Epithelial cell of proximal tubule (primary cell): ENCODE results near the gene FTL. TPM values are rescaled to one million over a fixed set of nuclear protein-coding genes. Genes with fewer than 3 reads are reported as not detected.

Experiments used
- DNase-seq: peaks from one replicate; pipeline ENCODE4 v3.0.0-alpha.2; 2011; ENCODE audit warnings: low read depth
- H3K4me3 ChIP-seq: 2 replicates; pipeline ENCODE4 v1.5.1; 2011; ENCODE audit warnings: low read depth, mild to moderate bottlenecking, low read length
- total RNA-seq: library from RNA; depleted of rRNA; stranded (reverse); fragments of >200 nt; gene quantifications from 2 replicates; pipeline ENCODE4 v1.2.3, GENCODE V29; 2015
- TF ChIP-seq, protein P1 (sequence below): conservative IDR thresholded peaks from 2 replicates; pipeline ENCODE4 v1.5.1; 2012; ENCODE audit warnings: low read depth, mild to moderate bottlenecking, low read length

Gene FTL
- total RNA-seq, 1 donor from 2014 or later, result 2,420 TPM

DNA sequence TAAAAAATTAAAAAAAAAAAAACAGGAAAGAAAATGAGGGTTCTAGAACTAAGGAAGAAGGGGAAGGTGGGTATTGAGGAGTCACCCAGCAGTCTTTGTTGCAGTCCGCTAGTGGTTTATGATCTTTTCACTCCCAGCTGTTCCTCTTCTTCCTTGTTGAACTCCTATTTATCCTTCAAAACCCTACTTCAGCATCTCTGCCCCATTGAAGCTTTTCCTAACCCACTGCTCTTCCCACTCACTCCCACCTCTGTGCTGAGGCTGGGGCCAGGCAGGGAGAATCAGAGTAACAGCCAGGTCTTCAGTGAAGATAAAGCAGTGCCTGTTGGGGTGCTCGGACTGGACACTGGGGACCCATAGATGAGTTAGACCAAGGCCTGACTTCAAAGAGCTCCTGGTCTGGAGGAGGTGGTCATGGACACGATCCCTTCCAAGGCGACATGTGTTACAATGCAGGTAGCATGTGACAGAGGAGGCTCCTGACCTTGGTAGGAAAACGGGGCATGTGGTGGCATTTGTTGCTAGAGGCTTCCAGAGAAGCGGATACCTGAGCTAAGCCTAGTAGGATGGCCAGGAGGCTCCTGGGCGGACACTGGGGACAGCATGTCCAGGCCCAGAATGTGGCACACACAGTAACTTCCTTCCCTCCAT, 40.0 kb downstream of the FTL start:
- no peak for DNase-seq
- no peak overlapping the region for H3K4me3 ChIP-seq
- TF ChIP-seq, protein P1, sequence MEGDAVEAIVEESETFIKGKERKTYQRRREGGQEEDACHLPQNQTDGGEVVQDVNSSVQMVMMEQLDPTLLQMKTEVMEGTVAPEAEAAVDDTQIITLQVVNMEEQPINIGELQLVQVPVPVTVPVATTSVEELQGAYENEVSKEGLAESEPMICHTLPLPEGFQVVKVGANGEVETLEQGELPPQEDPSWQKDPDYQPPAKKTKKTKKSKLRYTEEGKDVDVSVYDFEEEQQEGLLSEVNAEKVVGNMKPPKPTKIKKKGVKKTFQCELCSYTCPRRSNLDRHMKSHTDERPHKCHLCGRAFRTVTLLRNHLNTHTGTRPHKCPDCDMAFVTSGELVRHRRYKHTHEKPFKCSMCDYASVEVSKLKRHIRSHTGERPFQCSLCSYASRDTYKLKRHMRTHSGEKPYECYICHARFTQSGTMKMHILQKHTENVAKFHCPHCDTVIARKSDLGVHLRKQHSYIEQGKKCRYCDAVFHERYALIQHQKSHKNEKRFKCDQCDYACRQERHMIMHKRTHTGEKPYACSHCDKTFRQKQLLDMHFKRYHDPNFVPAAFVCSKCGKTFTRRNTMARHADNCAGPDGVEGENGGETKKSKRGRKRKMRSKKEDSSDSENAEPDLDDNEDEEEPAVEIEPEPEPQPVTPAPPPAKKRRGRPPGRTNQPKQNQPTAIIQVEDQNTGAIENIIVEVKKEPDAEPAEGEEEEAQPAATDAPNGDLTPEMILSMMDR, result no peak

DNA sequence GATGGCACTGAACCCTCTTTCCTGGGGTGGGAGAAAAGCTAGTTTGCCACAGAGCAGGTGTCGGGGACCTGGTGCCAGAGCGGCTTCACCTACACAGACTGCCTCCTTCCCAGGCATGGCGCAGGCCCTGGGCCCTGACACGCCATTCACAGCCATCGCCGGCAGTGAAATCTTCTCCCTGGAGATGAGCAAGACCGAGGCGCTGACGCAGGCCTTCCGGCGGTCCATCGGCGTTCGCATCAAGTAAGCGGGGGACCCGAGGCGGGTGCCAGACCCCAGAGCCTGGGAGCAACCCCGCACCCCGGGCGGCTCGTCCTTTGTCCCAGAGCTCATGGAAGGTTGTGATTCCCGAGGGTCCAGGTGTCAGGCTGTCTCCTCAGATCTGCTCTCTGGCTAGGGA, 41.8 kb downstream of the FTL start:
- H3K4me3 ChIP-seq, result no peak overlapping the region
- TF ChIP-seq, protein P1, result no peak
- DNase-seq, result no peak

DNA sequence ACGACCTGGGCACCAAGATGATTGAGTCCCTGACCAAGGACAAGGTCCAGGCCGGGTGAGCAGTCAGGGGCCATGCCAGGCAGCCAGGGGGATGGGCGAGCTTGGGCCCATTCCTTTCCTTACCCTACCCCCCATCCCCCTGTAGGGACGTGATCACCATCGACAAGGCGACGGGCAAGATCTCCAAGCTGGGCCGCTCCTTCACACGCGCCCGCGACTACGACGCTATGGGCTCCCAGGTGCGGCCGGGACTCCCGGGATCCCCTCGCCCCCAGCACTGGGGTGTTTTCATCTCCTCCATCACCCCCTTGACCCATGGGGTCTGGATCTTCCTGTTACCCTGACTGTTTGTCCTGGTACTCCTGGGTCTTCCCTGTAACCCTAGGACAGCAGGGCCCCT, 44.7 kb downstream of the FTL start:
- DNase-seq, result no peak
- TF ChIP-seq, protein P1, result no peak
- H3K4me3 ChIP-seq, result no peak overlapping the region

DNA sequence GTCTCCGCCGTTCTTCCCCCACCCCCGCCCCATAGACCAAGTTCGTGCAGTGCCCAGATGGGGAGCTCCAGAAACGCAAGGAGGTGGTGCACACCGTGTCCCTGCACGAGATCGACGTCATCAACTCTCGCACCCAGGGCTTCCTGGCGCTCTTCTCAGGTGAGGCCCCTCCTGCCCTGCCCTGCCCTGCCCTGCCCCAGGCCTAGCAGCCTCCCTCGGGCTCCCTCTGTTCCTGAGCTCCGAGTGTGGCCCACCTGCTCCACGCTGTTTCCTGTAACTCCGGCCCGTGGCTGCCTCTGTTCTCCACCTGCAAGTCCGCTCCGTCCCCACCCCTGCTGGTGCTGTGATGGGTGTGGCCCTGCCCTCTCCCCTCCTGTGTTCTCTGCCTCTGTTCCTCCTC, 45.3 kb downstream of the FTL start:
- DNase-seq, result no peak
- no peak overlapping the region for H3K4me3 ChIP-seq
- TF ChIP-seq, protein P1, result no peak

DNA sequence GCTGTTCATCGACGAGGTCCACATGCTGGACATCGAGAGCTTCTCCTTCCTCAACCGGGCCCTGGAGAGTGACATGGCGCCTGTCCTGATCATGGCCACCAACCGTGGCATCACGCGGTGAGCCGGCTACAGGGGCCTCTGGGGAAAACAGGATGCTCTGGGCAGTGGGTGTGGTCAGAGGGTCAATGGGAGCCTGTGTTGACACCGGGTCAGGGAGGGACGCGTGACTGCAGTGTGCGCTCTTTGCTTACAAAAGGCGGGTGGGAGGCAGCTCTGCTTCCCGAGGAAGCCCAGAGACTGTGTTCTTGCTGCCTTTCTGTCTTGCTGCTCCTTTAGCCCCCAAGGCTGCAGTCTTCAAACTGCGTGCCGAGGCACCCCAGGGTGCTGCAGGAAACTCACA, 46.1 kb downstream of the FTL start:
- TF ChIP-seq, protein P1, result no peak
- no peak for DNase-seq
- H3K4me3 ChIP-seq, result no peak overlapping the region

DNA sequence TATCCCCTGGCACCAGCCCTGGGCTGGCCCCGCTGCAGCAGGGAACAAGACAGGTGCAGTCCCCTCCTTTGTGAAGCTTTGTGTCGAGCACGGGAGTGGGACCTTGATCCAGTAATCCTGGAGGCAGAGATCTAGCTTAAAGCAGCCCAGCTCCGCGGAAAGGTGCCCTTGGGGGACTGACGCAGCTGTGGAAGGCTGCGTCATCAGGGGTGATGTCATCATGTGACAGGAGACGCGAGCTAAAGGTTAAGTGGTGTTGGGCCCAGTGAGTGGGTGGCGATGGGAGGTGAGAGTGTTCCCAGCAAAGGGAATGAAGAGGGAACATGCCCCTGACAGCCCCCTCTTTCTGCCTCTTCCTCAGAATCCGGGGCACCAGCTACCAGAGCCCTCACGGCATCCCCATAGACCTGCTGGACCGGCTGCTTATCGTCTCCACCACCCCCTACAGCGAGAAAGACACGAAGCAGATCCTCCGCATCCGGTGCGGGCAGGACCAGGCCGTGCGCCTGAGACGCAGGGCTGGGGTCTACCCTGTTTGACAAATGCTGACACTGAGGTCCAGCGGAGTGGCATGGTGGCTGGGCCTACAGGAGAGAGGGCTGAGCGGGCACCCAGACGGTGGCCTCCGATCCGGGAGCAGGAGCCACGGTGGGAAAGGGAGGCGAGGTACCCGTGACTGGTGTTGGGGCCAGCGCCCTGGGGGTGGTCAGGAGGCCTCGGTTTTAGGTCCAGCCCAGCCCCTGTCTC, 49.2 kb downstream of the FTL start:
- DNase-seq, result no peak
- TF ChIP-seq, protein P1, result no peak
- no peak overlapping the region for H3K4me3 ChIP-seq

DNA sequence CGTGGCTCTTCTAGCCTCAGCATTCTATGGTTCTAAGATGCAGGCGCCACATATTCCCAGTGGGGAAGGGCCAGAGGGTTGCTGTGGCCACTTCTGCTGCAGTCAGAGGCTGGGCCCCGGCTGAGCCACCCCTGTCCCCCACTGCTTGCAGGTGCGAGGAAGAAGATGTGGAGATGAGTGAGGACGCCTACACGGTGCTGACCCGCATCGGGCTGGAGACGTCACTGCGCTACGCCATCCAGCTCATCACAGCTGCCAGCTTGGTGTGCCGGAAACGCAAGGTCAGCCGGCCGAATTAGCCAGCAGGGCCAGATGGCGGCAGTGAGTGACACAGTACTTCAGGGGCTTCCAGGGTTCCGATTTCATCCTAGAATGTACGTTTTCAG, 49.8 kb downstream of the FTL start:
- TF ChIP-seq, protein P1, result no peak
- no peak overlapping the region for H3K4me3 ChIP-seq
- no peak for DNase-seq
